Right lobe of liver (tissue), 4 donors: ENCODE data around the gene PRMT7.

Experiments
- POLR2A ChIP-seq: fragments of 450-650 bp; IDR thresholded peaks from one replicate; pipeline ENCODE4 v1.6.1; 2017; ENCODE audit warnings: antibody characterized with exemption, mild to moderate bottlenecking
- TF ChIP-seq, protein P1 (sequence below), 4 donors: fragments of 200-600 bp in 3 of 4; fragments of 450-650 bp in 1 of 4; IDR thresholded peaks; one replicate each; pipeline versions ENCODE4 v1.5.1 to v1.8.0; 2016 to 2022; ENCODE audit warnings: antibody characterized with exemption in 4 of 4, mild to moderate bottlenecking in 2 of 4
- donor health status: DM: no; HTN: no; CAD: no.
- donor health status: DM: no; HTN: no; CAD: no.
- donor health status: DM: no; HTN: yes; CAD: no.

DNA sequence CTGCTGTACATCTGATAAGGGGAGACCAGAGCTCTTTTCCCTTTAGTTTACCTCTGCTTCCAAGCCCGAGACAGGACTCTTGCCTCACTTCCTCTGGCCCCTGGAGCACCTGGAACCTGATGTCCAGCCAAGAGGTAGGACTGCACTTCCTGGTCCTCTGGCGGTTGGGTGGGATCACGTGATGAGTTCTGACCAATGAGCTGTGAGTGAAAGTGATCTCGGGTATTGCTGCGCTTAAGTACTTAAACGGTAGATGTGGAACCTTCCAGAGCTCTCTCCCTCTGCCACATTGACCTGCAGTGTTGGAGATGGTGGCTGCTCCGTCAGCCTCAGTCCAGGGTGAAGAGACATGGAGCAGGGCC lies 70.5 kb downstream of the PRMT7 start:
- TF ChIP-seq, protein P1, sequence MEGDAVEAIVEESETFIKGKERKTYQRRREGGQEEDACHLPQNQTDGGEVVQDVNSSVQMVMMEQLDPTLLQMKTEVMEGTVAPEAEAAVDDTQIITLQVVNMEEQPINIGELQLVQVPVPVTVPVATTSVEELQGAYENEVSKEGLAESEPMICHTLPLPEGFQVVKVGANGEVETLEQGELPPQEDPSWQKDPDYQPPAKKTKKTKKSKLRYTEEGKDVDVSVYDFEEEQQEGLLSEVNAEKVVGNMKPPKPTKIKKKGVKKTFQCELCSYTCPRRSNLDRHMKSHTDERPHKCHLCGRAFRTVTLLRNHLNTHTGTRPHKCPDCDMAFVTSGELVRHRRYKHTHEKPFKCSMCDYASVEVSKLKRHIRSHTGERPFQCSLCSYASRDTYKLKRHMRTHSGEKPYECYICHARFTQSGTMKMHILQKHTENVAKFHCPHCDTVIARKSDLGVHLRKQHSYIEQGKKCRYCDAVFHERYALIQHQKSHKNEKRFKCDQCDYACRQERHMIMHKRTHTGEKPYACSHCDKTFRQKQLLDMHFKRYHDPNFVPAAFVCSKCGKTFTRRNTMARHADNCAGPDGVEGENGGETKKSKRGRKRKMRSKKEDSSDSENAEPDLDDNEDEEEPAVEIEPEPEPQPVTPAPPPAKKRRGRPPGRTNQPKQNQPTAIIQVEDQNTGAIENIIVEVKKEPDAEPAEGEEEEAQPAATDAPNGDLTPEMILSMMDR (IDR thresholded peaks at IDR 0.05): no peak
- TF ChIP-seq POLR2A: no peak
